AG04450 (cell line): Measurements from ENCODE around the gene SCTR. TPM values are rescaled to one million over a fixed set of nuclear protein-coding genes. Genes with fewer than 3 reads are reported as not detected.

ENCODE experiments used
- CTCF ChIA-PET: fragments of 300-600, 350-600 bp; formaldehyde crosslinking; extraction: SDS; loops from one replicate; lab custom pipeline; 2022; ENCODE audit warnings: antibody characterized with exemption, inconsistent platforms; lab: Charles Lee
- POLR2A ChIA-PET: fragments of 350-600 bp; formaldehyde crosslinking; extraction: SDS; loops from one replicate; lab custom pipeline; 2021; ENCODE audit warnings: antibody characterized with exemption, inconsistent platforms; lab: Yijun Ruan, JAX
- DNase-seq: peaks from one replicate; pipeline ENCODE4 v3.0.0-alpha.2; 2011; ENCODE audit warnings: low read depth, low spot score
- H3K27ac ChIP-seq: one replicate; pipeline ENCODE4 v1.5.1; 2012; ENCODE audit warnings: low read depth, low read length, control low read depth
- H3K27me3 ChIP-seq: one replicate; pipeline ENCODE4 v1.6.0; 2012; ENCODE audit warnings: low read length; ENCODE audit not compliant: control insufficient read depth, insufficient read depth
- H3K4me3 ChIP-seq: 2 replicates; pipeline ENCODE4 v1.5.1; 2011; ENCODE audit warnings: mild to moderate bottlenecking, low read depth, low read length, control low read depth
- H3K9me3 ChIP-seq: 2 replicates; pipeline ENCODE4 v1.5.1; 2012; ENCODE audit warnings: low read length; ENCODE audit not compliant: control insufficient read depth, insufficient read depth
- polyA plus RNA-seq: library from polyadenylated mRNA; depleted of rRNA; stranded (reverse); fragments of >200 nt; gene quantifications from 2 replicates; pipeline ENCODE4 v1.2.3, GENCODE V29; 2011
- TF ChIP-seq, protein P1 (sequence below): IDR thresholded peaks from 2 replicates; pipeline ENCODE4 v1.5.1; 2011; ENCODE audit warnings: low read depth, low read length, control low read depth, inconsistent platforms

The SCTR gene
- polyA plus RNA-seq, 1 experiment, result not detected

DNA sequence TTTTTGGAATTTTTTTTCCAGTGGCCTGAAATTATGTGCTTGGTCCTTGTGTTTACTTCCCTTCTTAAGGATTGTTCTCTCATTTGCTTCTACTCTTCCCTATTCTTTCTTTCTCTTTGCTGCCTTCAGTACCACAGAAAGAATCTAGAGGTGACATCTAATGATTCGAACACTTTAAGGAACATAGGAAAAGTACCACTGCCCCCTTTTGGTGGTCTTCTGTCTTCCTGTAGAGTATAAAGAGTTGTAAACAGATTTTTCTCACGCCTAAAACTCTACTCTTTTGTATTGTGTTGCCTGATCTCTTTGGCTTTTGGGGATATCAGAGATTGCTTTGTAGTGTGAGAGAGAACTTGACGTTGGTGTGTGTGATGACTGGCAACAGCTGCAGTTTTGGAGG, 7.0 kb upstream of the SCTR start:
- no peak overlapping the region for H3K4me3 ChIP-seq
- ChIA-PET POLR2A (no interaction called here), CTCF (no interaction called here)
- no peak overlapping the region for H3K27ac ChIP-seq
- TF ChIP-seq, protein P1, sequence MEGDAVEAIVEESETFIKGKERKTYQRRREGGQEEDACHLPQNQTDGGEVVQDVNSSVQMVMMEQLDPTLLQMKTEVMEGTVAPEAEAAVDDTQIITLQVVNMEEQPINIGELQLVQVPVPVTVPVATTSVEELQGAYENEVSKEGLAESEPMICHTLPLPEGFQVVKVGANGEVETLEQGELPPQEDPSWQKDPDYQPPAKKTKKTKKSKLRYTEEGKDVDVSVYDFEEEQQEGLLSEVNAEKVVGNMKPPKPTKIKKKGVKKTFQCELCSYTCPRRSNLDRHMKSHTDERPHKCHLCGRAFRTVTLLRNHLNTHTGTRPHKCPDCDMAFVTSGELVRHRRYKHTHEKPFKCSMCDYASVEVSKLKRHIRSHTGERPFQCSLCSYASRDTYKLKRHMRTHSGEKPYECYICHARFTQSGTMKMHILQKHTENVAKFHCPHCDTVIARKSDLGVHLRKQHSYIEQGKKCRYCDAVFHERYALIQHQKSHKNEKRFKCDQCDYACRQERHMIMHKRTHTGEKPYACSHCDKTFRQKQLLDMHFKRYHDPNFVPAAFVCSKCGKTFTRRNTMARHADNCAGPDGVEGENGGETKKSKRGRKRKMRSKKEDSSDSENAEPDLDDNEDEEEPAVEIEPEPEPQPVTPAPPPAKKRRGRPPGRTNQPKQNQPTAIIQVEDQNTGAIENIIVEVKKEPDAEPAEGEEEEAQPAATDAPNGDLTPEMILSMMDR, result no peak
- no peaks in the 10 kb centered on the region for H3K9me3 ChIP-seq
- no peak for DNase-seq
- H3K27me3 ChIP-seq, result peaks cover 3% of the 10 kb centered on the region

DNA sequence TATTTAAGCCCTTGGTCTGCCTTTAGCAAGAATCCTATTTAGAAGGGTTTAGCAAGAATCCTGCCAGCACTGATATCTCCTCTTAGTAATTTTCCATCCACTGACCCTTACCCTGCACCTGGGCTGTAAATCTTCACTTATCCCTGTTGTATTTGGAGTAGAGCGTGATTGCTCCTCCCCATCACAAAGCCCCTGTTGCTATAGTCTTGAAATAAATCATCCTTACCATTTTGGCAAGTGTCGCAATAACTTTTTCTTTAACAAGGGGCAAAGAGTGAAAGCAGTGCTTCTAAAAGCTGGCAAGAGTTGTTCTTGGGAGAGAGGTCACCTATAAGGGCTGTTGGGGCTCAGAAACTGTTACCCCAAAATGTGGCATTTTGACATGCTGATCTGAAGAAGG, 3.7 kb upstream of the SCTR start:
- CTCF ChIA-PET, result interaction anchor here (1.3 kb wide), 1 partner anchor 11 kb away, joined by 3 read pairs; no protein-coding TSS in a partner anchor
- peaks cover 21% of the 10 kb centered on the region for H3K27me3 ChIP-seq

DNA sequence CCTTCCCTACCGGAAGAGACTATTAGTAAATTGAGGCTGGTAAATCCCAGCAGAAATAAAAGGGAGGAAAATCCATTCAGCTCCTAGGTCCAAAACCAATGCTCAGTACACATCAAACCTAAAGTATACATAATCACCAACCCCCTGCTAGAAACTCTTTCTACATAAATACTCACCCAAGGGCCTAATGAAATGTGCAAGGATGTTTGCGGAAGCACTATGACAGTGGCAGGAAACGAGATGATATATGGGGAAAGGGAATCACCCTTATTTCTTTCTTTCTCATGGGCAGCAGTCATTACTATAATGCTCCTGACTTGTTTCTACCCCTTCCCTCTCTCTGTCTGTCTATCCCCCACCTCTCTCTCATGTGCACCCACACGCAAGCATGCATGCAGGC, 1.3 kb upstream of the SCTR start:
- H3K4me3 ChIP-seq, result no peak overlapping the region
- TF ChIP-seq, protein P1, result no peak
- H3K9me3 ChIP-seq, result no peaks in the 10 kb centered on the region
- no peak overlapping the region for H3K27ac ChIP-seq
- ChIA-PET CTCF (no interaction called here), POLR2A (no interaction called here)
- DNase-seq, result no peak
- H3K27me3 ChIP-seq, result peaks cover 26% of the 10 kb centered on the region

More for the DNA sequence above, 3.7 kb upstream of the SCTR start:
- POLR2A ChIA-PET, result no interaction called here
- DNase-seq, result no peak
- TF ChIP-seq, protein P1, result no peak
- H3K4me3 ChIP-seq, result no peak overlapping the region
- no peak overlapping the region for H3K27ac ChIP-seq
- H3K9me3 ChIP-seq, result no peaks in the 10 kb centered on the region

DNA sequence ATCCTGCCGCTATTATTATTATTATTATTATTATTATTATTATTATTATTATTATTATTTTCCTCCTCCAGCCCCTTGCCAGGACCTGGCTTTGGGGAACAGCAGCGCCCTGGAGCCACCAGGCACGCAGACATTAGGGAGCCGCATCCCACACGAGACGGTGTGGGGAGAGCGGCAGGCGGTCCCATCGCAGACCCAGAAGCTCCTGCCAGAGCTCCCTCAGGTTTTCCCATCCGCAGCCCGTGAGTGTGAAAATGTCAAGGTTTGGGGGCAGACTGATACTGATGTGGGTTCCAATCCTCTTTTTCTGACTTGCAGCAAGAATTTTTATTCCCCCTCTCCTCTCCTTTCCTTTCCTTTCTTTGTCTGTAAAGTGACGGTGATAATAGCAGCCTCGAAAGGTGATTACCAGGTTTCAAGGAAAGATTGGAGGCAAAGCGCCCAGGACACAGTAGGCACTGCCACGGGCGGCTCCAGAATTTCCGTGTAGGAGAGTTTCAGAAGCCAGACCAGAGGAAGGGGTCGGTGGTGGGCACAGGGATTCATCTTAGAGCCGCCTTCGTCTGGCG, 816 bp downstream of the SCTR start:
- peaks cover 23% of the 10 kb centered on the region for H3K27me3 ChIP-seq
- POLR2A ChIA-PET, result no interaction called here
- DNase-seq, result no peak
- TF ChIP-seq, protein P1, result no peak
- CTCF ChIA-PET, result no interaction called here
- no peak overlapping the region for H3K4me3 ChIP-seq
- no peak overlapping the region for H3K27ac ChIP-seq
- H3K9me3 ChIP-seq, result no peaks in the 10 kb centered on the region

DNA sequence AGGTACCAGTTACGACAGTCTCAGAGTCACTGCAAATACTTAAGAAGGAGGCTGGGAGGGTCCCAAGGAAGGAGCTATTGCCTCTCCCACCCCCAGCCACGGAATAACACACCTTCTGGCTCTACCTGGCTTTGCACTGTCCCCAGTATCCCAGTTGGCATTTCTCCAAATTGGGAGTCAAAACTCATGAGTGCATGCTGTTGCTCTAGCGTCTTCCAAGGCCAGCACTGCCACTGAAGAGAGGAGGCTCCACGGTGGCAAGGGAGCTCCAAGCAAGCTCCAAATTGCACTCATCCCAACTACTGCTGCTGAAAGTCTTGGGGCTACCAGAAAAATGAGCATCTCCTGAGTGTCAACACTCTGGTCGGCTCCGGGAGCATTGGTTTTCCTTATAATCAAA, 1.6 kb downstream of the SCTR start:
- peaks cover 23% of the 10 kb centered on the region for H3K27me3 ChIP-seq
- TF ChIP-seq, protein P1, result no peak
- no peak overlapping the region for H3K4me3 ChIP-seq
- DNase-seq, result no peak
- CTCF ChIA-PET, result no interaction called here
- no peaks in the 10 kb centered on the region for H3K9me3 ChIP-seq
- H3K27ac ChIP-seq, result no peak overlapping the region
- POLR2A ChIA-PET, result no interaction called here
